GM18951 (cell line): ENCODE results near the gene SLC30A2.

ENCODE experiments used
- POLR2A ChIP-seq: IDR thresholded peaks from 4 replicates; pipeline ENCODE4 v1.6.1; 2011; ENCODE audit warnings: mild to moderate bottlenecking; ENCODE audit not compliant: insufficient read length, insufficient read depth; ENCODE audit errors: extremely low read depth
- in situ Hi-C: fragments of 300-500 bp; cut with MboI; formaldehyde crosslinking; loops from one replicate; pipeline ENCODE4 v1.12.0; 2022; ENCODE audit warnings: low sequenced_read_pairs, mixed read lengths, inconsistent platforms; ENCODE audit not compliant: unreplicated experiment

Gene SLC30A2

DNA sequence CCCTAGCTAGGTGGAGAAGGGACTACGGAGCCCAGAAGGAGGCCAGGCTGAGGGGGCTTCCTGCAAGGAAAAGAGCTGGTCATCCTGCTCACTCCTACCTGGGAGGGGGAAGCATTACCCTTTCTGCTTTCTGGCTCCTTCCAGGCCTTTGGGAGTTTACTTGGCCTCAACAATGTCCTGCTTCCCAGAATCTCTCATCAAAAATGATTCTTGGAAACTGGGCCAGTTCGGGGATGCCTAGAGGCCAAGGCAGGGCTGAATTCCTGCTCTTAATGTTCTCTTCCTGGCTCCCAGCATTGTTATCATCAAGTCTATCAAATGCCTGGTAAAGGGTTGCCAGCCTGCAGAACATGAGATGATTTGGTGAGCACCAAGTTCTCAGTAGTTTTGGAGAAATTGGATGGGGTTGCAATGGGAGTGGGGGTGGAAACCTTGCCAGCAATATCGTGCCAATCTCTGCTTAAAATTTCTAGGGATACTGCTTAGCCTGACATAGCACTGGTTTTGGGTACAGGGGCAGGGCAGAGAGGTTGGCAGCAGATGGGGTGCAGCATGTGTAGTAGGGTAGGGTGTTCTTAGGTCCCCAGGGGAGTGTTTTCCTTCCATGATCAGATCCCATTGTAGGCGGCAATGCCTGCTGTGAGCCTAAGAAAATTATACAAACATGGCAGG, 40.3 kb downstream of the SLC30A2 start:
- no peak for TF ChIP-seq POLR2A
- in situ Hi-C loops, result no loop called here

DNA sequence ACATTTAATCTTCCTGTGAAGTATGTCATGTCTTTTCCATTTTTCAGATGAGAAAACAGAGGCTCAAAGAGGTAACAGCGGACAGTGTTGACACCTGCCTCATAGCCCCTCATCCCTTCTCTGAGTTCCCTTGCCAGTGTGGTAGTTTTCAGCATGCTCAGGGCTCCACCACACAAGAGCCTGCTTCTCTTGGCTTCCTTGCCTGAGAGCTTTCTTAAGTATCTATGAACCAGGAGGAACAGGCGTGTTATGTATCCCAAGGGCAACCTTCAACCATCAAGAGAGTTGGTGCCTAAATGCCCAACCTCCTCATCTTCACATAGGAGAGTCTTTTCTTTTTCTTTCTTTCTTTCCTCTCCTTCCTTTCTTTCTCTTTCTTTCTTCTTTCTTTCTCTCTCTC, 42.2 kb downstream of the SLC30A2 start:
- in situ Hi-C loops, result no loop called here
- TF ChIP-seq POLR2A, result no peak

DNA sequence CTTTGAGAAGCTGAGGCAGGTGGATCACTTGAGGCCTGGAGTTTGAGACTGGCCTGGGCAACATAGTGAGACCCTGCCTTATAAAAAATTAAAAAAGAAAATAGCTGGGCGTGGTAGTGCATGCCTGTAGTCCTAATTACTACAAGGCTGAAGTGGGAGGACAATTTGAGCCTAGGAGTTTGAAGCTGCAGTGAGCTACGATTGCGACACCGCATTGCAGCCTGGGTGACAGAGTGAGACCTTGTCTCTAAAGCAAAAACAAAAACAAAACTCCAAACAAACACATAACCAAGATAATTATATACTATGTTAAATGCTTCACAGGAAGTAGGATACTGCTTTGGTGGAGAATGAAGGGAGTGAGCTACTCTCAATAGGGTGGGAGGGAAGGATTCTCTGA, 42.7 kb downstream of the SLC30A2 start:
- in situ Hi-C loops, result no loop called here

DNA sequence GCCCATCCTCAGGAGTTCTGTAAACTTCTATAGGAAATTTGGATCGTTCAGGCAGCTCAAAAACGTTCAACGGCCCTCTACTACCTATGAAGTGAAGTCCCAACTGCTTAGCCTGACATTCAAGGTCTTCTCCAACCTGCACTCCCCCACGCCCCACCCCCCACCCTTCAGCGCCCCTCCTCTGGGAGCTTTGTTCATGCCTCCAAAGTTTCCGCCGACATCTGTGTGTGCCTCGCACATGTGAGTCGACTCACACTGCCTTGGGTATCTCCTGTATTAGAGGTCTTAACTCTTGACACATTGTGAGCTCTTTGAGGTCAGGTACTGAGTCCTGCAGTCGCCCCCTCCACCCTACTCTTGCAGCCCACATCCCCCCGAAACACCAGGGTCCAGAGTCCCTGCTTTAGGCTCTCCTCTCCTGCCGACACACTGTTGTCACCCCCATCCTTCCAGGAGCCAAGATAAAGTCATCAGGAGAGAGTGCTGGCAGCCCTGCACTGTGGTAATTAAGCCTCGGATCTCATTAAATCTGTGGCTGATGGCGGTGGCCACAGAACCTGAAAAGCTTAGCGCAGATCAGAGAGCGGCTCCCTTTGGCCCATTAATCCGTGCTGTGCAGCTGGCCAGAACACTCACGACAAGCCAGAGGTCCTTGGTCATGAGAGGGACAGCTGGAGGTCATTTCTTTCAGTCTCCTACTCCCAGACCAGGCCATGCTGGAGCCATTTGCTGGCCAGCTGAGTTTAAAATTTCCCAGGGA, 46.7 kb downstream of the SLC30A2 start:
- no peak for TF ChIP-seq POLR2A
- in situ Hi-C loops, result loop anchor here (5.0 kb wide), 1 partner anchor 102 kb away; no protein-coding TSS in a partner anchor

More for the DNA sequence above, 42.7 kb downstream of the SLC30A2 start:
- no peak for TF ChIP-seq POLR2A

DNA sequence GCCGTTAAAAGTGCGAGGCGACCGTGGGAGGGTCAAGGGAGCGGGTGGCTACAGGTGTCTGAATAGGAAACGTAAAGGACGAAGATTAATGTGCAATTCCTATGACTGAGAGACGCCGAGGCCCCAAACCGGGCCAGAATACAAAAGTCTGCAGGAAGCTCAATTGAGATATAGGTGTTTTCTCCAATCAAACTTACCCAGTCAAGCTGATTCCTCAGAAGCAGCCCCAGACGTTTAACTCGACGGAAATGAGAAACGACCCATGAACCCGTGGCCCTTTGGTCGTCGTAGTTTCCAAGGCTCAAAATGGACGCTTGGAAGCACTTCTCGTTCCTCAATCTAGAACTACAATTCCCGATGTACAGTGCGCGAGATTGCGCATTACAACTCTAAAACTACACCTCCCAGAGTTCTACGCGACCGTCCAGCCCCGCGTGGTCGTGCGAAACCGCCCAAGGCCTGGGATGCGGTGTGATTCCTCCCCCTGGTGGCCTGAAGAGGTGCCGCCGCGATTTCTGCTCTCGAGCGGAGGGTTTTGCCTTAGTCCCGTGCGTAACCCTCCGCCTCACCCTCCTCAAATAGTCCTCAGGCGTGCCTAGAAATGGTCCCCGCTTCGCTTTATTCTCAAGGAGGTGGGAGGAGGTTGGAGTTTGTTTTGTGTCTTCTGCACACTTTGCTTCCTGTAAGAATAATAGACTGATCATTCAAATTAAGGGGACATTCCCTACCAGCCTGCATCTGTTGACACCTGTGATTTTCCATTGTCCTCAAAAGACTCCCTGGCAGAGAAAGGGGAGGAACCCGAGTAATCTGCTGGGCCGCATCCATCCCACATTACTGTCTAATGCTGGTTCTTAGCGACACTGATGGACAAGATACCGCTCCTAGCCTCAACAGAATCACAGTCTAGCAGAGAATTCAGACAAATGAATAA, 47.8 kb downstream of the SLC30A2 start, which contains the start of gene PAFAH2:
PAFAH2 (minus strand) TSS at position 236 of the 934 bp plus-strand sequence. CDS start 7,247 bp downstream, outside the sequence.
- in situ Hi-C loops, result loop anchor here (5.0 kb wide), 1 partner anchor 101 kb away; no protein-coding TSS in a partner anchor
- peak; percentile 51 for TF ChIP-seq POLR2A

DNA sequence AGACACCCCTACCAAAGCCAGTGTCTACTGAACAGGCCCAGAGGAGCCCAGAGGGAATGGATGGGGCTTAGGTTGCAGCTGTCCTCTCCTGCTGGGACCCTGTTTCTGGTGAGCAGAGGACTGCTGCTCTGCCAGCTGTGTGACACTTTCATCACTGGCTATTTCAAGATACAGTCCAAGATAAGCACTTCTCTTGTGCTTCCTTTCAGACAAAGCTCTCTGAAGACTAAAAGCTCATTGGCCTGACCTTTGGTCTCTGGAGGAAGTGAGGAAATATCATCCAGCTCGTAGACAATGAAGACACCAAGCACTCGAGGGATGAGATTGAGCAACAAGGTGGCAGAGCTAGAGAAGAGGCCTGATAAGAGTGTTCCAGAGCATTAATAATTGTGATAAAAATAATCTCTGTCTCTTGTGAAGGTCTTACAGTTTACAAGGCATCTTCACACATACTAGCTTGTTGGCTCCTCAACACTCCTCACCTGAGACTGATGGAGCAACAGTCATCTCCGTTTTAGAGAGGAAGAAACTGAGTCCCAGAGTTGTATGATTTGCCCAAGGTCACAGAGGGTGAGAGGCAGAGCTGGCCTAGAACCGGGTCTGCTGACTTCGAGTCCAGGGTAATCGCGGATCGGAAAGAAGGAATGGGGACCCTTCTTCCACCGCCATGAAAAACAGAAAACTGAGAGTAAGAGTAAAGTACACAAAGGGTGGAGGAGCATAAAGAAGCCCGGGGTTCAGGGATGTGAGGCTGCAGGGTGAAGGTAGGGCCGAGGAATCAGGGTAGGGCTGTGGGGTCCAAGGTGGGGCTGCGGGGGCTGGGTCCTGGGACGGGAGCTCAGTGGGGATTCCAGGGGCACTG, 48.7 kb downstream of the SLC30A2 start:
- TF ChIP-seq POLR2A, result no peak
- in situ Hi-C loops, result loop anchor here (5.0 kb wide), 1 partner anchor 100 kb away; no protein-coding TSS in a partner anchor

DNA sequence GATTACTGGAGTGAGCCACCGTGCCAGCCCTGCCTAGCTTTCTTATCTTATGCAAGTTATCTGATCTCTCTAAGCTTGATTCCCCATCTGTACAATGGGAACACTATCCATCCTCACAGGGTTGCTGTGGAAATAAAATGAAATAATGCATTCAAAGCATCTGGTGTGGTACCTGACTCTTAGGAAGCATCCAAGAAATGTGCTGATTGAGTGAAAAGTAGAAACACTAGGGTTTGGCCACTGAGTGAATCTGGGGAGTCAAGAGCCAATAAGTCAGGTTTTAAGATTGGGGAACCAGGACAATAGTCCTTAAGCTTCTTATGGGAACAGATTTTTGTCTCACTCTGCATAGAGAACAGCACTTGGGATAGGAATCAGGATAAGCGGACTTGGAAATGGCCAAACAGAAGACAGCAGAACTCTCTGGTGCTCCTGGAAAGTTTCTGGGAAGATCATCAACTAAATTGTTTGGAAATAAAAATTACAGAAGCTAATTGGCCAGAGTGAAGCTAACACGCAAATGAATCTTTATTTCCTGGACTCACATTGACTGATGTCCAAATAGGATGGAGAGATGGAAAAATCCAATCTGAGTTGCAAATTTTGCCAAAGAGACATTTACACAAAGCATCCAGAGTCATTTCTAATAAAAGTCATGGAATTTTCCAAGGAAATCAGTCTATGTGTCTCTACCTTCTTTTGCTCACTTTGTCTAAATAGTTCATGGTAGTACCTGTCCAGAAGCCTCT, 51.3 kb downstream of the SLC30A2 start:
- no peak for TF ChIP-seq POLR2A
- in situ Hi-C loops, result loop anchor here (5.0 kb wide), 1 partner anchor 97 kb away; no protein-coding TSS in a partner anchor

DNA sequence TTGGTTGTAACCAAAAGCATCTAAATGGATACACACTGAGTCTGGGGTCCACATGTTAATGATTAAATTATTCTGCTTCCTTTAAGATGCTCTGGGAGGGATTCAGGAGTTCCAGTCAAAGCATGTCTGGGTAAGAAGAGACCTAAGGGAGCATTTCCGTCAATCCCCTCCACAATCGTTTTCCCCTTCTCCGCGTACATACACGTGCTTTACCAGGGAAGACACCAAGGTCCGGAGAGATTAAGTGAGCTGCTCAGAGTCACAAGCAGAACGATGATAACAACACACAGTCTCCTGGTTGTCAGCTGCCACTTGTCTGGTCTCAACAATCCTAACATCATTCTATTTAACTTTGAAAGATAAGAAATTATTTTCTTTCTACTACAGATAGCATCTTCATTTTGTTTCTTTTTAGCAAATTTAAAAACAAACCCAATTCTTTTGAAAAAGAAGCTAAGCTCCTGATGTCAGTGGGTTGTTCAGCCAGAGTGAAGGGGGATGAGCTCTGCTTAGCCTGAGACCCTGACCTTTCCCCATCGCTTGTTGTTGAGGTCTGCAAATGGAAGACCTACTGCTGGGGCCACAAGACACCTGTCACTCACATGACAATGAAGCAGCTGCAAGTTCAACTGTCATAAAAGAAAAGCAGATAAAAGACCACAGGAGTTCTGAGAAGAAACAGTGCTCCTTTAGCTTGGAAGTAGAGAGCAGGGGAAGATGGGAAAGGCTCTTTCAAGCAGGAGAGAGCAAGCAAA, 52.5 kb downstream of the SLC30A2 start:
- in situ Hi-C loops, result no loop called here

DNA sequence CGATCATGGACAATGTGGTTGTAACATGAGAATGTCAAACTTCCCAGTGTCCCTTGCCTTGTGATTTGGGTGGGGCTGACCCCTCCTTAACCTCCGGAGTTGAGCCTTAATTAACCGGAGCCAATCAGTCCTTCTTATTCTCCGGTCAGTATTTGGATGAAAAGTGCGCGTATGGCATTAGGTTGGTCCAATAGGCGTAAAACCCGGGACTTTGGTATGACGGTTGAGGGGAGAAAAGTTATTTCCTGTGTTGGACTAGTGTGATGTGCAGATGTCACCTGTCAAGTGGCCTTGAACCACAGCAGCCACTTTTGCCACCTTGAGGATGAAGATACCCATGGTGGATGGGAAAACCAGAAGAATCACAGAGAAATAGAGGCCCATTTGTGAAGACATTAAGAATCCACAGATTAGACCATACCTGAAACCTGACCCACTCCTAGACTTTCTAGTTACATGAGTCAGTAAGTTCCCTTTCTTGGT, 53.2 kb downstream of the SLC30A2 start:
- TF ChIP-seq POLR2A, result no peak
- in situ Hi-C loops, result no loop called here

More for the DNA sequence above, 52.5 kb downstream of the SLC30A2 start:
- TF ChIP-seq POLR2A, result no peak

DNA sequence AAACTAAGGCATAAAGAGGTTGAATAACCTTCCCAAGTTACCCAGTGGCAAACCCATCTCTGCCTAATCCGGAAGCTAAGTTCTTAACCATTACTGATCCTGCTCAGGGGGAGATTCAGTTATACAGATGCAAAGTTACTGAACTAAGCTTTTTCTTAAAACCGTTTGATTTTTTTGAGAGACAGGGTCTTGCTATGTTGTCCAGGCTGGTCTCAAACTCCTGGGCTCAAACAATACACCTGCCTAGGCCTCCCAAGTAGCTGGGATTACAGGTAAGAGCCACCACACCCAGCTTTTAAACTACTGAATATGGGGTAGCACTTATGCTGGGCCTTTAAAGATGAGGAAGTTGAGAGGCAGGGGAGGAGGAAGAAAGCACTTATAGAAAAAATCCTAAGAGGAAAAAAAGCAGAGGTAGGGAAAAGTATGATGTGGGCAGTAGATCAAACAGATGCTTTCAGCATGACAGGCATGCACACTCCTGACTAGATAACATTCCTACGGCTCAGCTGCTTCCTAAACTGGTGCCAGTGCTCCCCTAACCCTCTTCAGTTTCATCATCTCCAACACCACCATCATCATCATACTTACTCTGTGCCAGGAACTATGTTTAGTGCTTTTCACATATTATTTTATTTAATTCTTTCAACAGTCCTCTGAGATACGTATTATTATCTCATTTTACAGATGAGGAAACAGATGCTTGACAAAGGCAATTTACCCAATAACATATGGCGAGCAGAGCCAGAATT, 53.8 kb downstream of the SLC30A2 start:
- no peak for TF ChIP-seq POLR2A
- in situ Hi-C loops, result no loop called here
